GM23248 (cell line): ENCODE results near the gene AKR1C4. TPM values are rescaled to one million over a fixed set of nuclear protein-coding genes. Genes with fewer than 3 reads are reported as not detected.
"Not testable (repeated sequence)": the region's sequence is repeated elsewhere in the genome, so short reads cannot be mapped to it uniquely, and the experiment has no call there.

Experiments used
- DNase-seq: peaks from one replicate; pipeline ENCODE4 v3.0.0-alpha.2; 2015
- H2AFZ ChIP-seq: fragments of 200-600 bp; sonication (generic); 2 replicates; pipeline ENCODE4 v1.6.1; 2016; ENCODE audit warnings: antibody characterized with exemption
- H3F3A ChIP-seq: fragments of 200-600 bp; sonication (generic); 2 replicates; pipeline ENCODE4 v1.6.1; 2016; ENCODE audit warnings: mild to moderate bottlenecking, antibody characterized with exemption, mixed run types; ENCODE audit not compliant: insufficient read depth
- H3K27ac ChIP-seq: fragments of 200-600 bp; sonication (generic); 2 replicates; pipeline ENCODE4 v1.5.1; 2016; ENCODE audit warnings: mild to moderate bottlenecking
- H3K27me3 ChIP-seq: fragments of 200-600 bp; sonication (generic); replicated peaks from 2 replicates; pipeline ENCODE4 v1.6.1; 2016; ENCODE audit warnings: mild to moderate bottlenecking; ENCODE audit not compliant: insufficient read depth
- H3K36me3 ChIP-seq: fragments of 200-600 bp; sonication (generic); 2 replicates; pipeline ENCODE4 v1.6.1; 2016; ENCODE audit warnings: low read depth, mild to moderate bottlenecking
- H3K4me1 ChIP-seq: fragments of 200-600 bp; sonication (generic); 2 replicates; pipeline ENCODE4 v1.6.1; 2016; ENCODE audit warnings: mild to moderate bottlenecking; ENCODE audit not compliant: insufficient read depth
- H3K4me2 ChIP-seq: fragments of 200-600 bp; sonication (generic); one replicate; pipeline ENCODE4 v1.6.1; 2016; ENCODE audit warnings: mild to moderate bottlenecking; ENCODE audit not compliant: unreplicated experiment
- H3K4me3 ChIP-seq: fragments of 200-600 bp; sonication (generic); 2 replicates; pipeline ENCODE4 v1.5.1; 2016; ENCODE audit warnings: mild to moderate bottlenecking
- H3K79me2 ChIP-seq: fragments of 200-600 bp; sonication (generic); 2 replicates; pipeline ENCODE4 v1.6.1; 2016; ENCODE audit warnings: mild to moderate bottlenecking; ENCODE audit not compliant: insufficient read depth
- H3K9ac ChIP-seq: fragments of 200-600 bp; sonication (generic); 2 replicates; pipeline ENCODE4 v1.6.1; 2016; ENCODE audit warnings: mild to moderate bottlenecking
- H3K9me2 ChIP-seq: fragments of 200-600 bp; sonication (generic); 2 replicates; pipeline ENCODE4 v1.6.1; 2016; ENCODE audit warnings: mixed run types, mild to moderate bottlenecking, moderate library complexity; ENCODE audit not compliant: insufficient read depth
- H3K9me3 ChIP-seq: fragments of 200-600 bp; sonication (generic); one replicate; pipeline ENCODE4 v1.6.1; 2017; ENCODE audit warnings: low read depth
- H4K20me1 ChIP-seq: fragments of 200-600 bp; sonication (generic); 2 replicates; pipeline ENCODE4 v1.6.0; 2016; ENCODE audit not compliant: insufficient read depth
- EZH2 ChIP-seq: fragments of 200-600 bp; sonication (generic); IDR thresholded peaks from 2 replicates; pipeline ENCODE4 v1.6.1; 2018; ENCODE audit warnings: antibody characterized with exemption, mild to moderate bottlenecking; ENCODE audit not compliant: insufficient read depth, poor library complexity, severe bottlenecking
- EZH2phosphoT487 ChIP-seq: fragments of 200-600 bp; sonication (generic); IDR thresholded peaks from 2 replicates; pipeline ENCODE4 v1.6.1; 2018; ENCODE audit warnings: antibody characterized with exemption, moderate library complexity, mild to moderate bottlenecking, low read depth; ENCODE audit not compliant: insufficient read depth
- WGBS, 2 experiments: methylation state at CpG; one replicate each; pipeline ENCODE4 v1.1.6; 2015 to 2017; ENCODE audit warnings: low lambda C conversion rate in 2 of 2, low coverage in 1 of 2; ENCODE audit errors: missing lambda C conversion rate in 2 of 2; 5-methylcytosine and 5-hydroxymethylcytosine counted together
- in situ Hi-C: fragments of 300-500 bp; cut with MboI; formaldehyde crosslinking; loops from 2 replicates; pipeline ENCODE4 v1.15.0; 2020
- polyA plus RNA-seq: library from polyadenylated mRNA; unstranded; fragments of >200 nt; fragmentation: Nextera tagmentation; extraction: Ambion mirVana; gene quantifications from 2 replicates; pipeline ENCODE4 v1.2.1, GENCODE V29; 2016
- total RNA-seq: library from RNA; depleted of rRNA; stranded (reverse); fragments of >200 nt; shearing (Covaris generic); gene quantifications from 2 replicates; pipeline ENCODE4 v1.2.3, GENCODE V29; 2014

AKR1C4 gene
- total and polyA plus RNA-seq, 2 experiments from 2014 or later, result not detected

DNA sequence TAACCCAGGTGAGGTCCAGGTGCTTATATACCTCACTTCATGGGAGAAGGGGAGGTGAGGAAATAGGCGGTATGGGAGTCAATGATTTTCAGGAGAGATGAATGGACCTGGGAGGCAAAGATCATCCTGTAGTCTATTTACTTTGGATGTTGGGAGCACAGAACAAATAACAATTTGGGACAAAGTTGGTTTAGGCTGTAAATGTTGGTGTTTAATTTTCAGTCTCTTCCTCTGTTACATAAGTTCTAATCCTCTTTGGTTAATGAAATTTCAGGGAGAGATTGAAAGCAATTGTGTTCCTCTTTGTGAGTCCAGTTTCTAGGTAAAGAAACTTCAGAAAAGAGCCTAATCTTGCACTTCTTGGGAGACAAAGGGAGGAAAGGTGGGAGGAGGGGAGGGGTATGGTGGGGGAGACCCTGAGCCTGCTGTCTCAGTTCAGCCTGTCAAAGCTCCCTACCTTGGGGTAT, 46.9 kb downstream of the AKR1C4 start:
- in situ Hi-C loops, result no loop called here
- WGBS, 2 experiments, result 81 to 90% methylated on average over 1 of the region's 1 CpG
- H3K79me2 ChIP-seq, result no peaks in the 10 kb centered on the region
- no peaks in the 10 kb centered on the region for H3K36me3 ChIP-seq
- no peaks in the 10 kb centered on the region for H3K9me2 ChIP-seq
- no peaks in the 10 kb centered on the region for H3K9me3 ChIP-seq
- no peaks in the 10 kb centered on the region for H4K20me1 ChIP-seq
- no peaks in the 10 kb centered on the region for H3F3A ChIP-seq
- H2AFZ ChIP-seq, result no peak overlapping the region
- H3K4me2 ChIP-seq, result no peak overlapping the region
- H3K27ac ChIP-seq, result no peak overlapping the region
- no peaks in the 10 kb centered on the region for H3K27me3 ChIP-seq
- H3K4me1 ChIP-seq, result no peaks in the 10 kb centered on the region
- H3K4me3 ChIP-seq, result no peak overlapping the region
- no peak overlapping the region for H3K9ac ChIP-seq
- DNase-seq, result no peak
- TF ChIP-seq EZH2, result no peak
- no peak for TF ChIP-seq EZH2phosphoT487

DNA sequence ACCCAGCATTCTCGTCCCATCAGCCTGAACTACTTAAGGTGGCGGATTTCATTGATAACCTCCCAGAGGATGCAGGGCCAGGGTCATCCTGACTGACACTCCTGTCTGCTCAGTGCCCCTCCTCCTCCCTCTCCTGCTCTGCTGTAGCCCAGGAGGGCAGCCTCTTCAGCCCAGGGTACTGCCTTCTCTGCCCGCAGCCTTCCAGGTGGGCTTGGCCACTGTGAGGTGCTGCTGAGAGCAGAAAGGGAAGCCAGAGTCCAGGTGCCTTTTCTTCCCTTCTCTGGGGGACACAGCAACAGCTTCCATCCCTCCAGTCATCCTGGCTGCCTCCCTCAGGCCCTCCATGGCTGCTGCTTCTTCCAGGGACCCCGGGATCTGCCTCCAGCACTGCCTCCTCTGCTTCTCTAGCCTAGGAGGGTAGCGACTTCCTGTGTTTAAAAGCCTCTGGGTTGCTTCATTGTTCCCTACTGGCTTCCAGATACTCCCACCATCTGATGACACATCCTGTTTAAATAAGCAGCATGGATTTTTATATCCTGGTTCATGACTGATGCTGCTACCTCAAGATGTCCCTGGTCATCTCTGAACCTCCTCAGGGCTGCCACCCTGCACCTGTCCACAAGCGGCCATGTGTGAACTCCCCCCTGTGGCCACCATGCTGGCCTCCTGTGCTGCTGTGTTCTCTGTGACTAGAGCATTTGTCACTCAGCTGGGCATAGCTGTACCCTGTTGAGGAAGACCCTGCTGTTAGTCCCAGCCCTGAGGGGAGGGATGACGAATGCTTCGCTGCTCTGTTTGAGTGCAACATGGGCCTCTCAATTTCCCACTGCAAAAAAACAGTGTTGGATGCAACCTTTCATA, 55.8 kb downstream of the AKR1C4 start:
- in situ Hi-C loops, result no loop called here

GRCh38 chr10:5254488-5254887, 57.9 kb downstream of the AKR1C4 start:
- TF ChIP-seq EZH2phosphoT487 (no peak), EZH2 (no peak)
- no peaks in the 10 kb centered on the region for H3K9me2 ChIP-seq

More for the DNA sequence above, 55.8 kb downstream of the AKR1C4 start:
- Histone ChIP-seq H3K4me1 (no peaks in the 10 kb centered on the region), H3K79me2 (no peaks in the 10 kb centered on the region), H4K20me1 (no peaks in the 10 kb centered on the region), H3K9me2 (no peaks in the 10 kb centered on the region), H2AFZ (0 out of 2 replicates have a peak overlapping the region, but pooled peaks have one; percentile 33), H3K4me2 (no peak overlapping the region), H3K27me3 (no peaks in the 10 kb centered on the region), H3K27ac (no peak overlapping the region), H3K9me3 (no peaks in the 10 kb centered on the region), H3K36me3 (no peaks in the 10 kb centered on the region), H3K4me3 (no peak overlapping the region), H3K9ac (no peak overlapping the region), H3F3A (no peaks in the 10 kb centered on the region)
- WGBS, 2 experiments, result 59 to 68% methylated on average over 8 of the region's 8 CpGs
- DNase-seq, result peak; percentile 18
- TF ChIP-seq EZH2phosphoT487 (no peak), EZH2 (no peak)

GRCh38 chr10:5257768-5258167, 61.1 kb downstream of the AKR1C4 start:
- H3K9ac ChIP-seq, H3K27me3 ChIP-seq, H4K20me1 ChIP-seq, H3K79me2 ChIP-seq, in situ Hi-C loops, H3K36me3 ChIP-seq, H3F3A ChIP-seq, DNase-seq, H3K9me2 ChIP-seq, H3K4me3 ChIP-seq, H3K9me3 ChIP-seq, H2AFZ ChIP-seq, H3K4me2 ChIP-seq, H3K27ac ChIP-seq, H3K4me1 ChIP-seq: not testable (repeated sequence)
- 45 to 49% methylated on average over 3 of the region's 3 CpGs for WGBS, 2 experiments

More at GRCh38 chr10:5254488-5254887, 57.9 kb downstream of the AKR1C4 start:
- Histone ChIP-seq H3F3A (no peaks in the 10 kb centered on the region), H3K4me2 (no peak overlapping the region), H3K27me3 (0 out of 2 replicates have a peak, but pooled peaks cover 2% of the 10 kb centered on the region), H2AFZ (no peak overlapping the region), H3K4me1 (no peaks in the 10 kb centered on the region), H3K9me3 (no peaks in the 10 kb centered on the region), H4K20me1 (no peaks in the 10 kb centered on the region), H3K4me3 (no peak overlapping the region), H3K79me2 (no peaks in the 10 kb centered on the region), H3K36me3 (no peaks in the 10 kb centered on the region), H3K27ac (no peak overlapping the region), H3K9ac (no peak overlapping the region)
- DNase-seq, result no peak
- WGBS, 2 experiments, result 71 to 77% methylated on average over 4 of the region's 4 CpGs
- in situ Hi-C loops, result no loop called here
